Activated naive CD4-positive, alpha-beta T cell treated with anti-CD3 and anti-CD28 coated beads for 36 hours (primary cell): Measurements from ENCODE around the gene DGAT2. TPM values are rescaled to one million over a fixed set of nuclear protein-coding genes. Genes with fewer than 3 reads are reported as not detected.

Source experiments
- total RNA-seq, 2 experiments: library from RNA; stranded (reverse); gene quantifications; one replicate each; pipeline ENCODE4 v1.2.3, GENCODE V29; 2021

Gene DGAT2
- total RNA-seq, 2 experiments from 2014 or later = 3.4 to 4.2 TPM

Other genes with a start within 250 kb of the DGAT2 start
- gene GDPD5, start 242.8 kb upstream of the DGAT2 start, total RNA-seq = 10 to 100 TPM; 13.3 to 13.5 TPM
- gene SERPINH1, start 206.5 kb upstream of the DGAT2 start, total RNA-seq = 10 to 100 TPM; 13.9 to 15.4 TPM
- gene MAP6, start 99.7 kb upstream of the DGAT2 start, total RNA-seq = not detected
- not detected for gene MOGAT2, start 50.9 kb upstream of the DGAT2 start, total RNA-seq
- 10 to 100 TPM; 15.9 to 18.3 TPM for gene UVRAG, start 46.4 kb downstream of the DGAT2 start, total RNA-seq